ENCODE data around the gene LMX1B.
"Not testable (repeated sequence)": the region's sequence is repeated elsewhere in the genome, so short reads cannot be mapped to it uniquely, and the experiment has no call there.

The LMX1B gene

GRCh38 chr9:126613651-126614050 lies at the start of gene LMX1B:
LMX1B (plus strand) TSS chr9:126613928; CDS start chr9:126614450, 522 bp downstream.
- no peak for DNase-seq (ENCODE audit: low read depth in 1 of 2, low spot score in 1 of 2)

GRCh38 chr9:126564128-126564527 lies 49.6 kb upstream of the LMX1B start:
- DNase-seq (ENCODE audit: low read depth in 1 of 2, low spot score in 1 of 2), result no peak

GRCh38 chr9:126564716-126565115 lies 49.0 kb upstream of the LMX1B start:
- no peak for DNase-seq (ENCODE audit: low read depth in 1 of 2, low spot score in 1 of 2)

DNA sequence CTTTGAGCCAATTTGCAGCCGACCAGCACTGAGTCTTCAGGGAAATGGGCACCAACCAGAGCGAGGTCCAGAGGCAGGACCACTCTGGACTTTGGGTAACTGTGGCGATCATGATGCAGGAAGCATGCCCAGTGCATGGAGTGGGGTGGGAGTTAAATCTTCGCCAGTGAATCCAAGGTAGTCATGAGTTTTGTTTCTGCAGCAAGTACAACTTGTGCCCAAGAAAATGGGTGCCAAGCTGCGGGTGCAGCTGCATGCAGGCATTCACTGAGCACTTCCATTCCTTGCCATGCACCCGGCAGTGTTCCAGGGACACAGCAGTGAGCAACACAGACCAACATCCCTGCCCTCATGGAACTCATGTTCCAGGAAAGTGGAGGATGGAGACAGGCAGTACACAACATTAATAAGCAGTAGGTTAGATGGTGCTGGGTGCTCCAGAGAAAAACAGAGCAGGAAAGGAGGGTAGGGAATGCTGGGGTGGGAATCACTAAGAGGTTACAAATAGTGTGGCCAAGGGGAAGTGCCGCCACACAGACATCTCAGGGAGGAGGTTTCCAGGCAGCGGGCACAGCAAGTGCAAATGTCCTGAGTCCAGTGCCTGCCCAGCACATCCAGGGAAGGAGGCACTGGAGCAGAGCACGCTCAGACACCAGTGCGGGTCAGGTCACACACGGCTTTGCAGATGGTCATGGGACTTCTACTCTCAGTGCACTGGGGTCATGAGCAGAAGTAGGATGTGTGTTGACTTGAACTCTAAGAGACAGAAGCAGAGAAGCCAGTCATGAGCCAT lies 48.2 kb upstream of the LMX1B start:
- no peak for DNase-seq (ENCODE audit: low read depth in 1 of 2, low spot score in 1 of 2)

GRCh38 chr9:126569036-126569435 lies 44.7 kb upstream of the LMX1B start:
- no peak for DNase-seq (ENCODE audit: low read depth in 1 of 2, low spot score in 1 of 2)

DNA sequence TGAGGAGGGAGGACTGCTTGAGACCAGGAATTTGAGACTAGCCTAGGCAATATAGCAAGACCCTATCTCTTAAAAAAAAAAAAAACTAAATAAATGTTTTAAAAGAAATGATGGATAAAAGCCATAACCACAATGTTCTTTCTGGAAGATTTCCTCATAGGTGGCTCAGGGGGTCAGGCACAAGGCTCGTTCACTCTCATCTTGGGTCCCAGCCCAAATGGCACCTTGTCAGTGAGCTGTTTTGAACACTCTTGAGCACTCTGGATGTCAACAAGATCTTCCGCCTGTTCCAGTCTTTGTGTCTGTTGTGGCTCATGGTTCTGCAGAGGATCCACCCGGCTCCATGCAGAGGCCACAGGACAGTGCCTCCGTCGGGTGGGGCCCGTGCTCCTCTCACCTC lies 35.7 kb upstream of the LMX1B start:
- DNase-seq (ENCODE audit: low read depth in 1 of 2, low spot score in 1 of 2), result no peak

DNA sequence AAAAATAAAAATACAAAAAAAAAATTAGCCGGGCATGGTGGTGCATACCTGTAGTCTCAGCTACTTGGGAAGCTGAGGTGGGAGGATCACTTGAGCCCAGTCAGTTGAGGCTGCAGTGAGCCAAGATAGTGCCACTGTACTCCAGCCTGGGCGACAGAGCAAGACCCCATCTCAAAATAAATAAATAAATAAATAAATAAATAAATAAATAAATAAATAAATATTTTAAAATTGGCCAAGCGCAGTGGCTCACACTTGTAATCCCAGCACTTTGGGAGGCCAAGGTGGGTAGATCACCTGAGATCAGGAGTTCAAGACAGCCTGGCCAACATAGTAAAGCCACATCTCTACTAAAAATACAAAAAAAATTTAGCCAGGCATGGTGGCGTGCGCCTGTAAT lies 33.4 kb upstream of the LMX1B start:
- not testable (repeated sequence) for DNase-seq (ENCODE audit: low read depth in 1 of 2, low spot score in 1 of 2)

GRCh38 chr9:126581893-126582292 lies 31.8 kb upstream of the LMX1B start:
- DNase-seq (ENCODE audit: low read depth in 1 of 2, low spot score in 1 of 2), result no peak

DNA sequence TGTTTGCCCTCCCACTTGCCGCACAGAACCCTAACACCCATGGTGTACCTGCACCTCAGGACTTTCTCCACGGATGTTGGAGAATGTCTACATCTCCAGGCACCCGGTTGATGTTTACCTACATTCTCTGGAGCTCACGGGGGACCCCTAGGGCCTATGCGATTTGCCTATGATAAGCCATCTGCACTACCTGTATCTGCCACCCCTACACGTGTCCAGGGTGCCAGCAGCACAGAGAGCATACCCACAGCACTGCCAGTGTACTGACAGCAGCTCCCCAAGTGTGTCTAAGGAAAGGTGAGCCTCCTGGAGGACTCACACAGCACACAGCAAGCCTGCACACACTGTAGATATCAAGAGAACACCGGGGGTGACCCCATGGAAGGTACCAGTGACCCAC lies 31.3 kb upstream of the LMX1B start:
- DNase-seq (ENCODE audit: low read depth in 1 of 2, low spot score in 1 of 2), result no peak

GRCh38 chr9:126583144-126583760 lies 30.5 kb upstream of the LMX1B start:
- DNase-seq (ENCODE audit: low read depth in 1 of 2, low spot score in 1 of 2), result no peak

- DNase-seq (ENCODE audit: low read depth in 1 of 2, low spot score in 1 of 2), result no peak
Measured at GRCh38 chr9:126584611-126585010, 29.1 kb upstream of the LMX1B start.

DNA sequence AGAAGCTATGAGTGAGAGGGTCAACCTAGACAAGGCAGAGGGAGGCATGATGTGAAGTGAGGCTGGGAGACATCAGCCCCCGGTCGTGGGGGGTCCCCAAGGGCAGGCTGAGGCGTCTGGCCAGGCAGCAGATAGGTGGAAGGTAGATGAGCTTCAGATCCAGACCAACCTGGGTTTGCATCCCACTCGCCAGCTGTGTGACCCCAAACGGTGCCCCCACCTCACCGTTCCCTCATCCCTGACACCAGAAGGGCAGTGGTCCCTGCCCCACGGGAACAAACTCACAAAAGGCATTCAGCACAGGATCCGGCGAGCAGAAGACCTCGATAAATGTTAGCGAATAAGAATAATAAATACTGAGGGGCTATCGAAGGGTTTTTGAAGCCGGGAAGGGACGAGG lies 27.5 kb upstream of the LMX1B start:
- DNase-seq (ENCODE audit: low read depth in 1 of 2, low spot score in 1 of 2), result no peak

GRCh38 chr9:126587187-126588185 lies 26.2 kb upstream of the LMX1B start:
- DNase-seq (ENCODE audit: low read depth in 1 of 2, low spot score in 1 of 2), result no peak

GRCh38 chr9:126588491-126589168 lies 25.1 kb upstream of the LMX1B start:
- DNase-seq (ENCODE audit: low read depth in 1 of 2, low spot score in 1 of 2), result no peak

DNA sequence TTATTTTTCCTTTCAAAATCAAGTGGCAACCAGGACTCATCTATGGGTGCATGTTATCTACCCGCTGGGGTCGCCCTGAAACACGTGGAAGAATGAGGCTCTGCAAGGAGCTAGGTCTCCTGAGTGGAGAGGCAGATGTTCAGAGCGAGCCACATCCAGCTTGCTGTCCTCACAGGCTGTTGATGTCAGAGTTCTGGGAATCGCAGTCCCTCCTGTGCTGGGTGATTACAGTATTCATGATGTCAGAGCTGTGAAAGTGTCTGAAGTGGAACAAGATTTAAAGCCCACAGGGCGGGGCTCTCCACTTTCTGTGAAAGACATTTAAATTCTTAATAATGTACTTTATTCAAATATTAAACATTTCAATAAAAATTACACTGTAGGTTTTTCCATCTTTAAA lies 24.4 kb upstream of the LMX1B start:
- DNase-seq (ENCODE audit: low read depth in 1 of 2, low spot score in 1 of 2), result no peak

DNA sequence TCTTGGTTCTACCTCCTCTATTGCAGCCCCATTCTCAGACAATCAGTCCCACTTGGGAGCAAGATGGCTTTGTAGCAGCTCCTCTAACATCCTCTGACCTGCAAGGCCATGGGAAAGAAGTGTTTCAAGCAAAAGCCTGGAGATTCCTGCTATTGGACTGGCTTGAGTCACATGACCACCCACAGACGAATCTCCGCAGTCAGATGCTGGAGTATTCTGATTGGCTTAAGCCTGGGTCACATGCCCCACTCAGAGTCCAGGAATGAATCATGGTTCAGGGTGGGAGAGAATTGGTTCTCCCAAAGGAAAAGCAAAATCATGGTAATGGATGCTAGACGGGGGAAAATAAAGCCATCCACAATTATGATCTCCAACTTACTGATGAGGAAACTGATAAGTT lies 22.6 kb upstream of the LMX1B start:
- DNase-seq (ENCODE audit: low read depth in 1 of 2, low spot score in 1 of 2), result no peak

GRCh38 chr9:126591922-126592321 lies 21.8 kb upstream of the LMX1B start:
- no peak for DNase-seq (ENCODE audit: low read depth in 1 of 2, low spot score in 1 of 2)

DNA sequence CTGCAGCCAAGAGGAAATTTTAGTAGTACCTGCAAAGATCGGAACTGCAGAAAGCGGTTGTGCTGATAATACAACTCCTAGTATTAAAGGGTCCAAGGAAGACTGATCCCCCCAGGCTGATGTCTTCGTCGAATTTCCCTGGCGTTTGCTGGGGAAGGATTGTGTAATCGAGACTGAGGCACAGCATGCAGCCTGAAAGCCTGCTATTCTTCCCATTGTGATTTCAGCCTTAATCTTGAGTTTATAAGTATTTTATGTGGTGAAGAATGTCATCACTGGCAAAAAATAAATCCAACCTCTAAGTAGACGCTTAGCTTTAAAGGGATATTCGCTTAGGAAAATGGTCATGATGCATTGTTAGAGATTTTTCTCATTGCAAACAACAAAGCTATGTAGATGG lies 21.3 kb upstream of the LMX1B start:
- DNase-seq (ENCODE audit: low read depth in 1 of 2, low spot score in 1 of 2), result no peak

- DNase-seq (ENCODE audit: low read depth in 1 of 2, low spot score in 1 of 2), result no peak
Measured at GRCh38 chr9:126595982-126596381, 17.7 kb upstream of the LMX1B start.

DNA sequence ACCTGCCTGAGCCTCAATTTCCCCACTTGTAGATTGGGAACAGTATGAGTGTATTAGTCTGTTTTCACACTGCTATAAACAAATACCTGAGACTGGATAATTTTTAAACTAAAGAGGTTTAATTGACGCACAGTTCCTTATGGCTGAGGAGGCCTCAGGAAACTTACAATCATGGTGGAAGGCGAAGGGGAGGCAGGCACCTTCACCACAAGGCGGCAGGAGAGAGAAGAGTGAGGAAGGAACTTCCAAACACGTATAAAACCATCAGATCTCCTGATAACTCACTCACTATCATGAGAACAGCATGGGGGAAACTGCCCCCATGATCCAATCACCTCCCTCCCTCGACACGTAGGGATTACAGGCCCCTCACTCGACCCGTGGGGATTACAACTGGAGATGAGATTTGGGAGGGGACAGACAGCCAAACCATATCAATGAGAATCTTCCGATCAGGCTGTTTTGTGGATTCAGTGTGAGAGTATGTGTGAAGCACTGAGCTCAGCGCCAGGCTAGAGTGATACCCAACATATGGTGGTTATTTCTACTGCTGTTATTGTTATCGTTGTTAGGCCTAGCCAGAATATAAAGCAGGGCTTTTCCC lies 14.6 kb upstream of the LMX1B start:
- DNase-seq (ENCODE audit: low read depth in 1 of 2, low spot score in 1 of 2), result no peak

Measured in stimulated activated CD4-positive, alpha-beta T cell treated with anti-CD3 and anti-CD28 coated beads, Interleukin-15, amount 100 ng/mL, for 1 hour (primary cell).